GM12891 (cell line): ENCODE results near the gene DENND1A.
"Not testable (repeated sequence)": the region's sequence is repeated elsewhere in the genome, so short reads cannot be mapped to it uniquely, and the experiment has no call there.

Source experiments
- DNase-seq: peaks from one replicate; pipeline ENCODE4 v3.0.0; 2011; ENCODE audit warnings: low spot score; ENCODE audit not compliant: insufficient read length
- FAIRE-seq: peaks from 2 replicates; lab custom pipeline; 2011; peaks lifted over from hg19 to GRCh38; lab: Jason Lieb, UNC
- PAX5 ChIP-seq: IDR thresholded peaks from 2 replicates; pipeline ENCODE4 v1.6.1; 2011; ENCODE audit warnings: low read length, moderate library complexity, mild to moderate bottlenecking; ENCODE audit not compliant: insufficient read depth, severe bottlenecking
- POLR2A ChIP-seq: IDR thresholded peaks from 2 replicates; pipeline ENCODE4 v1.6.1; 2011; ENCODE audit warnings: low read depth, low read length, control low read depth
- POLR2AphosphoS5 ChIP-seq: IDR thresholded peaks from 2 replicates; pipeline ENCODE4 v1.6.1; 2011; ENCODE audit warnings: low read depth, low read length, control low read depth
- POU2F2 ChIP-seq: IDR thresholded peaks from 2 replicates; pipeline ENCODE4 v1.6.1; 2011; ENCODE audit warnings: low read depth, mild to moderate bottlenecking, control low read depth, low read length, moderate library complexity
- SPI1 ChIP-seq: IDR thresholded peaks from 2 replicates; pipeline ENCODE4 v1.6.1; 2011; ENCODE audit warnings: low read depth, low read length, control low read depth
- TAF1 ChIP-seq: IDR thresholded peaks from 2 replicates; pipeline ENCODE4 v1.6.1; 2011; ENCODE audit warnings: low read depth, low read length, control low read depth

The DENND1A gene

GRCh38 chr9:123894822-123895221 is 35.1 kb downstream of the DENND1A start:
- DNase-seq: no peak
- TF ChIP-seq POU2F2: no peak
- peak; percentile 40 for TF ChIP-seq SPI1
- FAIRE-seq: peak; percentile 38

- no peak for FAIRE-seq
Measured at GRCh38 chr9:123893831-123894460, 36.0 kb downstream of the DENND1A start.

GRCh38 chr9:123893115-123893514 is 36.8 kb downstream of the DENND1A start:
- no peak for DNase-seq

More at GRCh38 chr9:123893831-123894460, 36.0 kb downstream of the DENND1A start:
- DNase-seq: no peak
- TF ChIP-seq POLR2AphosphoS5: no peak
- no peak for TF ChIP-seq SPI1
- TF ChIP-seq POLR2A: no peak
- no peak for TF ChIP-seq POU2F2
- no peak for TF ChIP-seq TAF1

GRCh38 chr9:123887837-123888236 is 42.1 kb downstream of the DENND1A start:
- DNase-seq: no peak
- TF ChIP-seq POLR2A (no peak), SPI1 (no peak), POLR2AphosphoS5 (no peak), PAX5 (no peak), TAF1 (no peak), POU2F2 (no peak)
- FAIRE-seq: no peak

More at GRCh38 chr9:123893115-123893514, 36.8 kb downstream of the DENND1A start:
- no peak for TF ChIP-seq POLR2AphosphoS5
- TF ChIP-seq TAF1: no peak
- no peak for TF ChIP-seq PAX5
- no peak for FAIRE-seq

- not testable (repeated sequence) for FAIRE-seq, DNase-seq
Measured at GRCh38 chr9:123885834-123886233, 44.1 kb downstream of the DENND1A start.

GRCh38 chr9:123883634-123884033 is 46.3 kb downstream of the DENND1A start:
- TF ChIP-seq TAF1 (no peak), POLR2A (no peak), POLR2AphosphoS5 (no peak)
- DNase-seq (no peak), FAIRE-seq (no peak)

GRCh38 chr9:123881604-123882003 is 48.3 kb downstream of the DENND1A start:
- FAIRE-seq (peak; percentile 31), DNase-seq (no peak)
- TF ChIP-seq POLR2A: no peak
- no peak for TF ChIP-seq POLR2AphosphoS5
- TF ChIP-seq PAX5: no peak
- TF ChIP-seq TAF1: no peak
- no peak for TF ChIP-seq SPI1
- no peak for TF ChIP-seq POU2F2

- no peak for DNase-seq
- FAIRE-seq: no peak
- TF ChIP-seq POLR2A (no peak), PAX5 (no peak), TAF1 (no peak), POLR2AphosphoS5 (no peak), SPI1 (no peak), POU2F2 (no peak)
Measured at GRCh38 chr9:123880420-123880819, 49.5 kb downstream of the DENND1A start.

- FAIRE-seq (no peak), DNase-seq (no peak)
- no peak for TF ChIP-seq POLR2A
- TF ChIP-seq POU2F2: no peak
- no peak for TF ChIP-seq POLR2AphosphoS5
- TF ChIP-seq TAF1: no peak
- TF ChIP-seq PAX5: no peak
- no peak for TF ChIP-seq SPI1
Measured at GRCh38 chr9:123876750-123877149, 53.2 kb downstream of the DENND1A start.

- FAIRE-seq: no peak
- TF ChIP-seq POLR2A (no peak), PAX5 (no peak), SPI1 (no peak), POLR2AphosphoS5 (no peak), POU2F2 (no peak), TAF1 (no peak)
- DNase-seq: no peak
Measured at GRCh38 chr9:123872710-123873109, 57.2 kb downstream of the DENND1A start.

- no peak for FAIRE-seq
- DNase-seq: no peak
- TF ChIP-seq PAX5 (no peak), POLR2A (no peak), TAF1 (no peak), SPI1 (no peak), POU2F2 (no peak), POLR2AphosphoS5 (no peak)
Measured at GRCh38 chr9:123871781-123872180, 58.1 kb downstream of the DENND1A start.
